GM23338 (cell line): ENCODE results near the gene TMPRSS11F. TPM values are rescaled to one million over a fixed set of nuclear protein-coding genes. Genes with fewer than 3 reads are reported as not detected.

Experiments used
- ATAC-seq: fragments of 200-7000 bp; cut with Tn5 transposase; 3 replicates; pipeline ENCODE4 v1.9.1; 2020
- DNase-seq: peaks from one replicate; pipeline ENCODE4 v3.0.0-alpha.2; 2015; ENCODE audit warnings: low spot score
- H2AFZ ChIP-seq: fragments of 200-600 bp; sonication (generic); 2 replicates; pipeline ENCODE4 v1.8.0; 2016; ENCODE audit warnings: antibody characterized with exemption, mild to moderate bottlenecking, moderate library complexity
- H3F3A ChIP-seq: fragments of 200-600 bp; sonication (generic); replicated peaks from 2 replicates; pipeline ENCODE4 v1.8.0; 2017; ENCODE audit warnings: antibody characterized with exemption, mixed run types, low read depth
- H3K27ac ChIP-seq: fragments of 200-600 bp; sonication (generic); 2 replicates; pipeline ENCODE4 v1.6.1; 2016; ENCODE audit warnings: low read depth
- H3K27me3 ChIP-seq: fragments of 200-600 bp; sonication (generic); 2 replicates; pipeline ENCODE4 v1.8.0; 2016; ENCODE audit warnings: mild to moderate bottlenecking, mixed run types, moderate library complexity; ENCODE audit not compliant: insufficient read depth
- H3K36me3 ChIP-seq: fragments of 200-600 bp; sonication (generic); 2 replicates; pipeline ENCODE4 v1.8.0; 2016; ENCODE audit warnings: mild to moderate bottlenecking; ENCODE audit not compliant: insufficient read depth
- H3K4me1 ChIP-seq: fragments of 200-600 bp; sonication (generic); 2 replicates; pipeline ENCODE4 v1.8.0; 2016; ENCODE audit warnings: mild to moderate bottlenecking, moderate library complexity; ENCODE audit not compliant: insufficient read depth
- H3K4me2 ChIP-seq: fragments of 200-600 bp; sonication (generic); 2 replicates; pipeline ENCODE4 v1.7.1; 2017; ENCODE audit warnings: mixed run types
- H3K4me3 ChIP-seq: fragments of 200-600 bp; sonication (generic); 2 replicates; pipeline ENCODE4 v1.6.1; 2016; ENCODE audit warnings: mixed run types
- H3K79me2 ChIP-seq: fragments of 200-600 bp; sonication (generic); replicated peaks from 2 replicates; pipeline ENCODE4 v1.8.0; 2017; ENCODE audit warnings: mild to moderate bottlenecking; ENCODE audit not compliant: insufficient read depth
- H3K9me2 ChIP-seq: fragments of 200-600 bp; sonication (generic); 2 replicates; pipeline ENCODE4 v1.8.0; 2017; ENCODE audit not compliant: insufficient read depth
- H4K20me1 ChIP-seq: fragments of 200-600 bp; sonication (generic); replicated peaks from 2 replicates; pipeline ENCODE4 v1.8.0; 2017; ENCODE audit warnings: mild to moderate bottlenecking; ENCODE audit not compliant: insufficient read depth
- H3K27ac Mint-ChIP-seq: 2 replicates; pipeline ENCODE4 v1.8.0; 2020; ENCODE audit warnings: inconsistent platforms, mild to moderate bottlenecking, moderate library complexity, mixed read lengths
- H3K27me3 Mint-ChIP-seq: 3 replicates; pipeline ENCODE4 v1.8.0; 2022; ENCODE audit warnings: low read depth, mild to moderate bottlenecking, moderate library complexity, mixed read lengths, inconsistent platforms; ENCODE audit not compliant: insufficient read depth, poor library complexity
- H3K36me3 Mint-ChIP-seq: 3 replicates; pipeline ENCODE4 v1.8.0; 2021; ENCODE audit warnings: low read depth, mild to moderate bottlenecking, inconsistent platforms, moderate library complexity, mixed read lengths
- H3K4me1 Mint-ChIP-seq: 3 replicates; pipeline ENCODE4 v1.8.0; 2020; ENCODE audit warnings: mild to moderate bottlenecking, inconsistent platforms, mixed read lengths
- H3K4me3 Mint-ChIP-seq: 3 replicates; pipeline ENCODE4 v1.8.0; 2021; ENCODE audit warnings: moderate library complexity, mild to moderate bottlenecking, inconsistent platforms, mixed read lengths
- H3K9me3 Mint-ChIP-seq: 3 replicates; pipeline ENCODE4 v1.8.0; 2020; ENCODE audit warnings: moderate library complexity, mild to moderate bottlenecking, inconsistent platforms, mixed read lengths
- CREB1 ChIP-seq: fragments of 250-450 bp; sonication (Bioruptor Pico); IDR thresholded peaks from 2 replicates; pipeline ENCODE4 v1.5.0; 2020; ENCODE audit warnings: low read depth, mild to moderate bottlenecking, moderate library complexity
- ETS1 ChIP-seq: IDR thresholded peaks from 2 replicates; pipeline ENCODE4 v1.6.1; 2016; ENCODE audit warnings: antibody characterized with exemption
- EZH2 ChIP-seq: fragments of 200-600 bp; sonication (generic); IDR thresholded peaks from one replicate; pipeline ENCODE4 v1.8.0; 2017; ENCODE audit warnings: antibody characterized with exemption, mild to moderate bottlenecking, low read depth; ENCODE audit not compliant: unreplicated experiment
- EZH2phosphoT487 ChIP-seq: fragments of 200-600 bp; sonication (generic); IDR thresholded peaks from one replicate; pipeline ENCODE4 v1.8.1; 2018; ENCODE audit warnings: antibody characterized with exemption; ENCODE audit not compliant: unreplicated experiment
- NANOG ChIP-seq: IDR thresholded peaks from 2 replicates; pipeline ENCODE4 v1.6.1; 2016; ENCODE audit warnings: antibody characterized with exemption, borderline replicate concordance
- POLR2AphosphoS5 ChIP-seq: IDR thresholded peaks from 2 replicates; pipeline ENCODE4 v1.6.1; 2016; ENCODE audit warnings: antibody characterized with exemption, low read depth
- REST ChIP-seq: IDR thresholded peaks from one replicate; pipeline ENCODE4 v1.6.1; 2018; ENCODE audit warnings: antibody characterized with exemption; ENCODE audit not compliant: unreplicated experiment
- ZNF114 ChIP-seq: fragments of 250-450 bp; sonication (Bioruptor Pico); IDR thresholded peaks from 2 replicates; pipeline ENCODE4 v1.5.0; 2020; ENCODE audit warnings: mild to moderate bottlenecking, moderate library complexity
- ZNF331 ChIP-seq: fragments of 250-450 bp; sonication (Bioruptor Pico); IDR thresholded peaks from 2 replicates; pipeline ENCODE4 v1.5.0; 2020; ENCODE audit warnings: low read depth, mild to moderate bottlenecking, moderate library complexity
- ZNF462 ChIP-seq: fragments of 250-450 bp; sonication (Bioruptor Pico); IDR thresholded peaks from 2 replicates; pipeline ENCODE4 v1.5.0; 2020; ENCODE audit warnings: mild to moderate bottlenecking, moderate library complexity
- polyA plus RNA-seq: library from polyadenylated mRNA; unstranded; fragments of >200 nt; fragmentation: Nextera tagmentation; extraction: Ambion mirVana; gene quantifications from 2 replicates; pipeline ENCODE4 v1.2.1, GENCODE V29; 2016
- total RNA-seq: library from RNA; depleted of rRNA; stranded (reverse); fragments of >200 nt; shearing (Covaris generic); gene quantifications from 2 replicates; pipeline ENCODE4 v1.2.3, GENCODE V29; 2014

TMPRSS11F gene
- total and polyA plus RNA-seq, 2 experiments from 2014 or later = not detected

- H3K4me3 ChIP-seq = no peak overlapping the region
- H3K27ac ChIP-seq = no peak overlapping the region
- H3K27me3 Mint-ChIP-seq = no peaks in the 10 kb centered on the region
- H3K4me3 Mint-ChIP-seq = no peak overlapping the region
- no peak for TF ChIP-seq POLR2AphosphoS5
- TF ChIP-seq EZH2 = no peak
- no peak for TF ChIP-seq EZH2phosphoT487
- TF ChIP-seq ETS1 = no peak
- TF ChIP-seq CREB1 (CRISPR knock-in tag) = no peak
- TF ChIP-seq NANOG = no peak
- TF ChIP-seq ZNF114 (CRISPR knock-in tag) = no peak
- no peak for TF ChIP-seq ZNF462
- TF ChIP-seq ZNF331 (CRISPR knock-in tag) = no peak
- TF ChIP-seq REST = no peak
- peaks cover 4% of the 10 kb centered on the region; the same call in 2 of the 3 replicates for H3K36me3 Mint-ChIP-seq
- DNase-seq (no peak), ATAC-seq (no peak)
- no peak overlapping the region for H2AFZ ChIP-seq
- no peaks in the 10 kb centered on the region for H3K79me2 ChIP-seq
- H3K4me2 ChIP-seq = no peak overlapping the region
- H4K20me1 ChIP-seq = no peaks in the 10 kb centered on the region
- H3K27ac Mint-ChIP-seq = no peak overlapping the region
- H3K27me3 ChIP-seq = no peaks in the 10 kb centered on the region
- H3K4me1 Mint-ChIP-seq = no peaks in the 10 kb centered on the region
- H3F3A ChIP-seq = no peaks in the 10 kb centered on the region
- no peaks in the 10 kb centered on the region for H3K4me1 ChIP-seq
- no peaks in the 10 kb centered on the region for H3K9me2 ChIP-seq
- peaks cover 4% of the 10 kb centered on the region; the same call in 2 of the 3 replicates for H3K9me3 Mint-ChIP-seq
- no peaks in the 10 kb centered on the region for H3K36me3 ChIP-seq
Observed at GRCh38 chr4:68167166-68167565, 37.5 kb upstream of the TMPRSS11F start.
